ENCODE results near the gene NDFIP1.
A peak's percentile ranks its signal among the peaks of the same experiment; 100 is the strongest.
"Not testable (repeated sequence)": the region's sequence is repeated elsewhere in the genome, so short reads cannot be mapped to it uniquely, and the experiment has no call there.

Gene NDFIP1

DNA sequence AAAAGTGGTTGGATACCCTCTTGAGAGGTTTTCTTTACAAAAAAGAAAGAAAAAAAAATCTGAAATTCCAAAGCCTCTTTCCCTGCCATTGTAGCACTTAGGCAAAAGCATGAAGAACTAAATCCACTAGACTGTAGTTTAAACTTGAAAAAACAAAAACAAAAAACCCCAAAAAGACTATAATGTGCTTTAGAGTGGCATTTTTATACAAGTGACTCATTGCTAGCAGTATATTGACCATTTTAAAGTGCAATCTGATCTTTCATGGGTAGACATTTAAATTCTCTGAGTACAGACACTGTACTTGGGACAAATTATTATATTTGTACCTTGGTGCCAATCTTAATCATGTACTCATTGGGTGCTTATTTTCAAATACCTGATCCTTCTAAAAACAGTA, 50.8 kb downstream of the NDFIP1 start:
- no peak for DNase-seq

DNA sequence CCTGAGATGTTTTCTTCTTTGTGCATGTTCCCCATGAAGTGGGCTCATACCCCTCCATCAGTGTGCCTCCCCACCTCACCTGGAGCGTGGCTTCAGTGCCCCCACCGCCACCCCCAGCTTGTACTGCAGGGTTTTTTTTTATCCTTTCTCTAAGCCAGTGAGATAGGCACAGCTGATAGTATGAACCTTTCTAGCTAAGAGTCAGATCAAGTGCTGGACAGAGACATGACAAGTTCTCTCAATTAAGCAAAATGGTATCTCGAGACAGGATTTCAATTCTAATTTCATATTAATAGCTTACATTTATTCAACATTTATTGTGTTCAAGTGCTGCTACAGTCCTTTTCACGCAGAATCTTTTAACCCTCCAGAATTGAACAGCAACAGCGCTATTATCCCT, 55.7 kb downstream of the NDFIP1 start:
- no peak for DNase-seq

DNA sequence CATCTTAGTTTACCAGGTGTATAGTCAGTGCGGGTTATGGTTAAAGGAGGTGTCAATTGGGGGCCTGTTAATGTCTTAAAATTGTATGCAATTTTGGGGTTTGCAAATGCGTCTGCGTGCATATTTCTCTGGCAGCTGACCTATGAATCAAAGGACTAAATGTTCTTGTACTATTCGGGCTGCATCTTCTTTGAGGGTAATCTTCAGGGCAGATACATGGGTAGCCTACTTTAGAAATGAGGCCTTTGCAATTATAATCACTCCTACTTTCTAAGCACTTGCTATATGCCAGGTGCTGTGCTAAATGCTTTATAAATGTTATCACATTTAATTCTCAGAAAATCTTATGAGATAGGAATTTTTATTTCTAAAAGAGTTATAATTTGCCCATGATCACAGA, 58.2 kb downstream of the NDFIP1 start:
- DNase-seq = no peak

DNA sequence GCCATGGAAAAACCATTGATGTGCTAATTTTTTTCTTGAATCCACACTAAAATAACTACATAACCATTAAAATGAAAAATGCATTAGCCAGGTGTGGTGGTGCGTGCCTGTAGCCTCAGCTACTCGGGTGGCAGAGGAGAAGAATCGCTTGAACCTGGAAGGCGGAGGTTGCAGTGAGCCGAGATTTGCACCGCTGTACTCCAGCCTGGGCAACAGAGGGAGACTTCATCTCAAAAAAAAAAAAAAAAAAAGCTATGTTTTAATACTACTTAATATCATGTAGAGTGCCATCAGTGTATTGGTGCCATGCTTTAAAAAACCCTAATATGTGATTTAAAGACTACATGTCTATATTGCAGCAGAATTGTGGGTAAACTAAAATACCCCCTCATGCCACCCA, 58.9 kb downstream of the NDFIP1 start:
- no peak for DNase-seq

DNA sequence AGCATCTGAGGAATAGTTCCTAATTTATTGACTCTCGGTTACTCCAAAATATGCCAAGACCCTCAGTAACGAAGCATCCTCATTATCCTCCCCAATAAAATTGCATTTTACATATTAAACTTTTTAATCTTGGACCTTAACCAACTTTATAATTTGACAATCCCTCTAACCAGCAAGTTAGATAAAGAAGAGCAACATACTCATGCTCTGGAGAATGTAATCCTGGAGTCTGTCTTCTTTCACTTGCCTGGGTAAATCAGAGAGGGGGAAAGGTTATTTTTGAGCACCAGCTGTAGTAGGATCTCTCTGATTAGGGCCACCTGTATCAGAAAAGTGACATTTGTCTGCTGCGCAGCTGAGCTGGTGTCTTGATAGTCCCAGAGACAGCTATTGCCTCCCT, 59.8 kb downstream of the NDFIP1 start:
- no peak for DNase-seq

DNA sequence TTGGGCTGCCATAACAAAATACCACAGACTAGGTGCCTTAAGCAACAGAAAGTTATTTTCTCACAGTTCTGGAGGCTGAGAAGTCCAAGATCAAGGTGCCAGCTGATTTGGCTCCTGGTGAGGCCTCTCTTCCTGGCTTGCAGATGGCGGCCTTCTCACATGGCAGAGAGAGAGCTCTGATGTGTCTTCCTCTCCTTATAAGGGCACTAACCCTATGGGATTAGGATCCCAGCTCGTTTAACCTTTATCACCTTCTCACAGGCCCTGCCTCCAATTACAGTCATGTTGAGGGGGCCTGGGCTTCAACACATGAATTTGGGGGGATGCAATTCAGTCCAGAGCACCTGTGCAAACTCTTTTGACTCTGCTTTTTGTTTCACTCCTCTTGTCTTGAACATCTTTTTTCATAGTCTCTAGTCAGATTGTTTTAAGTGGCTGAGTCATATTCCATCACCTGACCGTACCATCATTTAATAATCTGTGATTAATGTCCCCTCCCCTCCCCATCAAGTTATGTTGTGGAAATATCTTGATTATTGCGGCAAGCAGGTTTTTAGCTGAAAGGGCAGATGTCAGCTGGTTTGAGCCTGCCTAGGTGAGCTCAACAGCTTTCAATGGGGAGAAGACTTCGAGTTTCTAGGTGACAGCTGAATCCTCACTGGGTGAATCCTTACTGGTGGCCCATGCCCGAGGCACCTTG, 61.8 kb downstream of the NDFIP1 start:
- DNase-seq = no peak

DNA sequence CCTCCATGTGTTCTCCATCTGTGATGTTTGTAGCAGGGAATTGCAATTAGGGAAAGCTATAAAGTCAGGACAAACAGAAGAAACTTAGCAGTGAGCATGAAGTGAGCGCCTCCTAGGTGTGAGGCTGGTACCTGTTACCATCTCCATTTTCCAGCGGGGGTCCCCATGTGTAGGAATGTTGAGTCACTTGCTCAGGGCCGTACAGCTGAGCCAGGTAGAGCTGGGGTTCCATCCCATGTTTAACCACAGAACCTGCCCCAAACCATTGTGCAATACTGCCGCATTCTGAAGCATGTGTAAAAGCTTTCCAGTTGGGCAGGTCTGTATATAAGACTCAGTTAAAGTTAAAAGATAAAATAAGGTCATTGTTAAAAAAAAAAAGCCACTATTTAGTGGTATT, 62.7 kb downstream of the NDFIP1 start:
- no peak for DNase-seq

DNA sequence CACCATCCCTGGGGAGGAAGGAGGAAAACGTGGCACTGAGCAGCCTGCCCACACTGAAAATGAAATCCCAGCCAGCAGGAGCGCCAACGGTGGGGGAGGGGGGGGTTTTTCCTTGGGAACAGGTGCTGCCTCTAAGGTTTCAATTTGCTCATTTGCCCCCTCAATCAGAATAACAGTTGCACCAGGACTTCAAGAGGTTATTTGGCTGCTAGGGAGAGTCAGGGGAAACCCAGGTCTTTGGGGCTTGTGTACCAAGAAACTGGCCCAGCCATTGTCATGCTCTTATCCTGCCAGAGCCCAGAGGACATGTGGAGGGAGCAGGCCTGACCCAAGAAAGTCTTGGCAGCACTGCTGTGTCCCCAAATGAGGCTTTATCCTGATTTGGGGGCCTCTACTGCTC, 66.5 kb downstream of the NDFIP1 start:
- no peak for DNase-seq

DNA sequence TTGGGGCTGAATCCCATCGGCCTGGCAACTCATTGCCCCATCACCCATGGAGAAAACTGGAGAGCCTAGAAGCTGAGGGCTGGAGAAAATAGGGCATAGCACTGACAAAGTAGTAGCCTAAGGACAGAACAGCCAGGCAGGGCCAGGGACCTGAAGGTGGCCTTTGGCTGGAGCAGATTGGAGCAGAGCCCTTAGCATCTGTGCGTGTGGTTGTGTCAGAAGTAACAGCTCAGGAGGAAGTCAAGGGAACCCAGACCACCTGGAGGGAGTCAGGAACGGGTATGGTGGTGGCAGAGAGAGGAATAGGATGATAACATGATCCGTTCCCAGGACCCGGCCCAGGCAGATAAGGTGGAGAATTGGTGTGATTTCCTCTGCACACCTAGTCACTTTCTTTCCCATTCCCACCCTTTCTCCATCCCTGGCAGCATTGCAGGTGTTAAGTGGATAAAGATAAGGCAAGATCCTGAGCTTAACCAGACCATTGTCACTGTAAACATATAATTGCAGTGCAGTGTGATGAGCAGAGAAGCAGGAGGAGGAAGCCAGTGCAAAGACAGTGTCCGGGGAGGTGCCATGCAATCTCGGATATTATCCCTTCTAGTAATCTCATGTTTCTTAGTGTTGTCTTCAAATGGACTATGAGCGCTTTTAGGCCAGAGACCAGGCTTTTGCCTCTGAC, 67.0 kb downstream of the NDFIP1 start:
- DNase-seq = no peak

DNA sequence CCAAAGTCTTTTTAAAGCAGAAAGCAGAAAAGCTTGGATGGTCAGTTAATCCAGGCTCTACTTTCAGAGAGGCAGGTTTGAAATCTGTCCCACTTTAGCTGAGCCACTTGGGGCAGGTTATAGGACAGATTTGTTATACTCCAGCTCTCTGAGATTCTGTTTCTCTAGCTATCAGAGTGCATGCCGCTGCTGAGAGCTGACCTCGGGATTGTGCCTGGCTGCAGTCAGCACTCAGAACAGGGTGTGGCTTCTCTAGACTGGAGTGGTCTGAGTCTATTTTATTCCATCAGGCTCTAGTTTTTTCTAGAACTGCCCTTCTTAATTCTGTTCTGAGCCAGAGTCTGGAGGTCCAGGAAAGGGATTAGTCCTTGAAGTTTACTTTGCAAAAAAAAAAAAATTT, 67.7 kb downstream of the NDFIP1 start:
- DNase-seq = no peak

DNA sequence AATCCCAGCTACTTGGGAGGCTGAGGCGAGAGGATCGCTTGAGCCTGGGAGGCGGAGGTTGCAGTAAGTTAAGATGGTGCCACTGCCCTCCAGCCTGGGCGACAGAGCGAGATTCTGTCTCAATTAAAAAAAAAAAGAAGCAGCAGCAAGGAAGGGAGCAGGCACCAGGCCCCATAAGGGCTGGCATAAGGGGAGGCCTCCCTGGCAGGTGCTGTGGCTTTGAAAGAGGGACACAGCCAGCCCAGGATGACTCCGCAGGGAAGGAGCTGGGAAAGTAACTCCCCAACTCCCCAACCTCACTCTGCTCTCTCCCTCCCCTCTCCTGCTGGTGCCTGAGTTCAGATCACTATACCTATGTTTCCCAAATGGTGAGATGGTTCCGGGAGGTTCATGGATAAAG, 70.1 kb downstream of the NDFIP1 start:
- no peak for DNase-seq

DNA sequence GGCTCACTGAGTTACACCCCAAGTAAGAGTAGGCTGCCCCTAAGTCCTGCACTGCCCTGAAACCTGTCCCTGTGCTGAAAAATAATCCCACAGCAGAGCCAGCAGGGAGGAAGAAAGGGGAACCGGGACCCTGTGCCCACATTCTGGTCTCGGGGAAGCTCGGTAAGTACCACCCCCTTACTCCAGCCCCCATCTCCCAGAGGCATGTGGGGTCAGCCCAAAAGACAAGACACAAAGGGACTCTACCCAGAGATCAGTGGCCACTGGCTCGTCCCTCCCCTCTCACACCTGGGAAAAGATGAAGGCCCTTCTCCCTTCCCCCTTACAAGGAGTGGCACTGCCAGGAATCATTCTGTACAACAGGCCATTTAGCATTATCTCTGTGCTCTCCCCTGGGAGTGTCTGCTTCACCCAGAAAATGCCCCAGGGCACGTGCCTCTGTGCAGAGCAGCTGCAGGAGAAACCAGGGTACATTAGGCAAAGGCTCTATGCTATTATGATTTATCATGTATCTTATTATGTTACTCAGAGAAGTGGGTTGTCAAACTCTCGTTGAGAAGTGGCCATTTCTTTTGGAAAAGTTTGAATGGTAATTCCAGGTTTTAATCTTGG, 71.3 kb downstream of the NDFIP1 start:
- no peak for DNase-seq

DNA sequence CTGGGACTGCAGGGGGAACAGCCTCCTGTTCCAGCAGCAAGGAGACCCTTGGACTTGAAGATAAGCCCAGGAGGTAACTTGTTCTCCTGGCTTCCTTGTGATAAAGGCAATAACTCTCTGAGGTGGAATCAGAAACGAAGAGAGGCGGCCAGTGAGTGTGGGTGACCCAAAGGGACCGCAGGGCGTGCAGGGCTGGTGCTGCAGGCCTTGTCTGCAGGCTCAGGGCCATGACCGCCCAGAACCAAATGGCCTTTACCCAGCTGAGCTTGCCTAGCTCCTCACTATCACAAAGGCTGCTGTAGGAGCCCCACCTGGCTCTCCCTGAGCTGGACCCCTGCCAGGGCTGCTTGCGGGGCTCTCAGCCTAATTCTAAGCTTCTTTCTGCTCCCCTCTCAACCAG, 72.5 kb downstream of the NDFIP1 start:
- DNase-seq = no peak

DNA sequence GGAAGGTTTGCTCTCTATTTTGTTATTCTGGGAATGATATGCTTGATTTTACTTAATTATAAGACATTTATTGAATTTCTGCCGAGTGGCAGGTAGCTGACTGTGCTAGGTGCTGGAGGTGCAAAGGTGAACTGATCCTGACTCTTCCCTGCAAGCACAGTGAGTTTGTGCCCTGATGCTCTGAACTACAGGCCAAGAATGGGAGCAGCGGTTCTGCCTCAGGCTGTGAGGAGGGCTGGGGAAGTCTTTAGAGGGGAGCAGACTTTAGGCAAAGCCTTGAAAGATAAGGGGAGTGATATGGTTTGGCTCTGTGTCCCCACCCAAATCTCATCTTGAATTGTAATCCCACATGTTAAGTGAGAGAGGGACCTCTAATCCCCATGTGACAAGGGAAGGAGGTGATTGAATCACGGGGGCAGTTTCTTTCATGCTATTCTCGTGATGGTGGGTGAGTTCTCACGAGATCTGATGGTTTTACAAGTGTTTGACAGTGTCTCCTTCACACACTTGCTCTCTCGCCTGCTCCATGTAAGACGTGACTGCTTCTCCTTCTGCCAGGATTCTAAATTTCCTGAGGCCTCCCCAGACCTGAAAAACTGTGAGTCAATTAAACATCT, 73.1 kb downstream of the NDFIP1 start:
- DNase-seq = no peak

DNA sequence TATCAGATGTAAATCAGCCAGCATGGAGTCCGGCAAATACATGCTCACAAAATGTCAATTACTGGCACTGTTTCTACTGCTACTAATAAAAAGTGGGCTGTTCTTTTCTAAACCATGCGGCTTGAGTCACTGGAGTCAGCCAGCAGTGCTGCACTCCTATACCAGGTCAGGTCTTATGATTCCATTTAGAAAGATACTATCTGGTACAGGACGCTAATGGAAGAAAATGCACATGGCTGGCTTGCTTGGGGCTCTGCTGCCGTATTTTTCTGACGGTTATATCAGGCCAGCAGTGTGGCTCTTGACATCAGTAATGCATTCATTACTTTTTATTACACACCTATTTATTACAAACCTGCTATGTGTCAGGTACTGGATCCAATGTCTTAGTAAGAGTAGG, 74.3 kb downstream of the NDFIP1 start:
- no peak for DNase-seq

DNA sequence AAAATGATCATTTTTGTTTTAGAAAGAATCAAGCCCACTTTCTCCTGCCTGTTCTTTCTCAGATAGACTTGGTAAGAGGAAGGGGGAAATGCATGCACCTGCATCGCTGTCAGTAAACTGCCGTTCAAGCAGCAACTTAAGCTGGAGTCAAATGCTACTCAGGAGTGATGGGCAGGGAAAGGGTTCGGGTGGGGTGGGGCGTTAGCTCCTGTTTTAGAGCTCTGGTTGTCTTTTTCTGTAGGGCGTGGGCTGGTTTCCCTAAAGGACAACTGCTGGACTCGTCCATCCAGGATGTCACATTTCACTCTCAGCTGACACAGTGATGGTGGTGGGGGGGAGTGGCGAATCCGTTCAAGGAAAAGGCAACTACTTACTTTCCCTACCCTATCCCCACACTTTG, 75.0 kb downstream of the NDFIP1 start:
- DNase-seq = no peak

DNA sequence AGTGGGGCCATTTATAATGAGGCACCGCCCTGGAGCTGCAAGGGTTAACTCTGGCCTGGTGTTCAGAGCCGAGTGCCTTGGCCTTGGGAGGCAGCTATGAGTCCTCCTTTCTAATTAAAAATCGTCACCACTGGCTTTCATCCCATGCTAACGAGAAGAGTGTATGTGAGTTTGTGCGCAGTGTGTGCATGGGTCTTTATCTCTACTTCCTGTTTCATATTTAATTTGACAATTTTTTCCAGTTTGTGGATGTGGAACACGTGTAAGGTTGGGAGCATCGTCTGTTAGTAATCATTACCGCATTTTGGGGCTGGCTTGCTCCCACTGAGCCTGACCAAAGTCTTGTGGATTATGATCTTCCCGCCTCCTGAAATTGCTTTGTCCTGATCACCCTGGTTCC, 76.4 kb downstream of the NDFIP1 start:
- DNase-seq = no peak

DNA sequence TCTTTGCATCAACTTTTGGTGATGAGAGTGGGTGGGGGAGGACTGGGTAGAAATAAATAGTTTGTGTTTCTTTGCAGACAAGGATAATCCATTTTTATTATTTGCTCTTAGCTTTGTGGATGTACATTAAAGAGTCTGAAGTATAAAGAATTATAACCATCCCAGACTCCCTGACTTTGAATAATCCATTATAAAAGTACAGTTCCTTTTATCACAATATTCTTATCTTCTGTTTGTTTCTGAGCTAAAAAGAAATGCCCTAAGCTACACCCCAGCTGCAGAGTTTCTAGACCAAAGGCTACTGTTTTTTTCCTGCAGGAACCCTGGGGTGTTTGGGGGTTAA, 77.9 kb downstream of the NDFIP1 start:
- no peak for DNase-seq

DNA sequence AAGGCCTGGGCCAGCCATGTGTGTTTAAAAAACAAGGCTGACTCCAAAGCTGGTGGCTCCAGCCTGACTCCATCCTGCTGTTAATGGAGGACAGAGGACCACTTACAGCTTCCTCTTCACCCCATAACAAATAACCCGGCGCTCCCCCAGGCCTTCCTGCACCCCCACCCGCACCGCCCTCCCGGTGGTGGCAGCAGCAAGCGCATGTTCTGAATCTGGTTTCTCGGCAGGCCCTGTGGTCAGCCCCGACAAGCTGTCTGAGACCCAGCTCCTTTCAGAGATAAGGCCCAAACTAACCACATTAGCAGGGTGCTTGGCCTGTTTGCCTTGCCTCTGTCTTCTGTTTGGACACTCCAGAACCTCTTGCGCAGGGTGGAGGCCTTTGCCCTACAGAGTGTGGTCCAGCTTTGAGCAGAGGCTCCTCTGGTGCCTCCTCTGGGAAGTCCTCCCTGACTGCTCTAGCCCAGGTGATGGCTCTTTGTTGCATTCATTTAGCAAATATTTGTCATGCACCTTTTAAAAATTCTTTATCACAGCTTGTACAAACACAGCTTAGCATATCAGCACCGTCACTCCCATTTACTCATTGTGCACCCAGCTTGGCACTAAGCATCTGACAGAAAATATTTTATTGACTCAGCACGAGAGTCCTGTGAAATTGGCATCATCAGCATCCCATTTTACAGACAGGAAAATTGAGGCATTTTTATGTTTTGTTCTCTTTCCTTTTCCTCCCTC, 78.4 kb downstream of the NDFIP1 start:
- peak; percentile 47 for DNase-seq

DNA sequence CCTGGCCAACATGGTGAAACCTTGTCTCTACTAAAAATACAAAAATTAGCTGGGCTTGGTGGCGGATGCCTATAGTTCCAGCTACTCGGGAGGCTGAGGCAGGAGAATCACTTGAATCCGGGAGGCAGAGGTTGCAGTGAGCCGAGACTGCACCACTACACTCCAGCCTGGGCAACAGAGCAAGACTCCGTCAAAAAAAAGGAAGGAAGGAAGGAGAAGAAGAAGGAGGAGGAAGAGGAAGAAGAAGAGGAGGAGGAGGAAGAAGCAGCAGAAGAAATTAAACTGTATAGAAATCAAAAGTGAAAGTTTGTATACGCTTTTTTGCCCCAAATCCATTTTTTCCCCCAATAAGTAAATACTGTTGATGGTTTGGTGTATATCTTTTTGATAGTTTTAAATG, 80.1 kb downstream of the NDFIP1 start:
- DNase-seq = not testable (repeated sequence)

DNA sequence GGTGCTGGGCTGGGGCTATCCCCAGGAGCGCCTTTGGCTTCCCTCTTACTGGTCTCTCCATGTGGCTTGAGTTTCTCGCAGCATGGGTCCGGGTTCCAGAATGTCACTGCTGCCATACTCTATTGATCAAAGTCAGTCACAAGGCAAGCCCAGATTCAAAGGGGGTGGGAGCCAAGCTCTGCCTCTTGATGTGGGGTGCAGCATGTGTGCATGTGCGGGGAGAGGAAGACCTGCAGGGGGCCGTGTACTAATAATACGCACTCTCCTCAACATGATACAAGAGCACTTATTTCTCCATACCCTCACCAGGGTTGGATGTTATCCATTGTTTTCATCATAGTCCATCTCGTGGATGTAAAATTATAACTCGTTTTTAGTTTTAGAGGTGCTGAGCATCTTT, 81.2 kb downstream of the NDFIP1 start:
- no peak for DNase-seq

DNA sequence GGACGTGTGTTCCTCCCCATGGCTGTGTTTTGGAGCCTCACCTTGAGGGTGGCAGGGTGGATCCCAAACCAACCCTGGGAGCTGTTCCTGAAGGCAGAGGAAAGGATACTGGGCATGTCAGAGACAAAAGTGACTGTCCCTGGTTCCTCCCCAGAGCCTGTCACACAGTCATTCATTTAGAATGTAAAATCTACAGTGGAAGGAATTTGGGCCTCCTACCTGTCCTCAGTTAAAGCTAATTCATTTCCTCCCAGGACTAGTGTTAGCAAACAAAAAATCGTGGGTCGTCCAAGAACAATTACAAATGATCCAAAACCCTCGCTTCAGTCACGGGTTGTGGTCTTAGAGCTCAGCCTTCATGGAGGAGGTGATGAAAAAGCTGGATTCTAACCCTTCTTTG, 83.2 kb downstream of the NDFIP1 start:
- DNase-seq = no peak

DNA sequence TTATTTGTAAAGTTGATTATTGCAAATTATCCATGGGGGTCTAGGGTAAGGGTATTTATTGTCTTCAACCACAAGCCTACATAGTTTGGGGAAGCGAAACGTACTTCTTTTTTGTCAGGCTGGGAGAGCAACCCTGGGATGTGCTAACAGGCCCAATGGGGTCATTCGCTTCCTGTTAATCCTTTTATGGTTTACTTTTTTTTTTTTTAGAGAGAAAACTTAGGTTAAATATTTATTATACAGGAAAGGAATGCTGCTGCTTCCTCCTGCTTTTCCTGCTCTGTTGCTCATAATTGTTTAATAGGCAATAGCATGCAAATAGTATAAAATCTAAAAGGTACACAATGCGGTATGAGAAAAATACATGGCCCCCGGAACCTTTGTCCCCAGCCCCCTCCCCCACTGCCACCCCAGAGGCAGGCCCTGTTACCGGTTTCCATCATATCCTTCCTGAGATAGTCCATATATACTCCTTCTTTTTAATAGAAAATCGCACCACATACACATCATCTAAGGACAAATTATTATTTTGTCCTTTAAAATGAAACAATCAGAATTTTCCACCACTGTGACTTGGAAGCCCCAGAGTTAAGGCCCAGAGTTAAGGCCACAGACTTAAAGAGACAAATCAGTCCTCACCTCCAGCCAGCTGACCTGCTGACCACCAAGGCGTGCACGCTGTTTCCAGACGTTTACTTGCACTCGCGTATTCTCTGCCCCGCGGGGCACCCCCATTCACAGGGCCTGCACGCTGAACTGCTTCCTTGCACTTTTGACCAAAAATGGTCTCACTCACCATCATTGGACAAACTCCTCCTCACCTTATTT, 83.9 kb downstream of the NDFIP1 start:
- DNase-seq = no peak

Measured in GDM1 (cell line).